ENCODE measurements around the gene ZNF668. TPM values are rescaled to one million over a fixed set of nuclear protein-coding genes. Genes with fewer than 3 reads are reported as not detected.

The ZNF668 gene
- total and polyA plus RNA-seq, 2 of the 13 experiments (the other 11 are each of a cell fraction or from before 2014, with no cell fraction given) = 3.8 to 9.8 TPM

DNA sequence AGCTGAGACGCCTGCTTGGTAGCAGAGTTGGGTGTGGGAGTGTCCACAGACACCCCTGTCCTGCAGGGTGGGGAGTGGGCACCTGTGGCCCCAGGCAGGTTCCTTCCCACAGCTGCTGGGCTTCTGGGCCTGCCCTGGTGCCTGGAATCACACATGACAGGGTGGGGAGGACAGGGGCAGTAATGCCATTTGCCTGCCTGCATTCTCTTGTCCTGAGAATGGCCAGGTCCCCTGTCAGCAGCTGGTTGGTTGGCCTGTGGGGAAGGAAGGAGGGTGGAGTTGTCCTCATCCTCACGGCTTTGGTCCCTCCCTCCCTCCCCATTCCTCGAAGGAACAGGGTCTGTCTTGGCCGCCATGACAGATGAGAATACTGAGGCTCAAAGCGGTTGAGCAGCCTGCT, 9.5 kb upstream of the ZNF668 start:
- TF ChIP-seq POLR2G (IDR thresholded peaks at IDR 0.05; ENCODE audit: low read depth, low read length) (peak; percentile 43; the same call in 1 of the 2 replicates), NRL (CRISPR knock-in tag; IDR thresholded peaks at IDR 0.05; ENCODE audit: borderline replicate concordance) (no peak)
- no peak for ATAC-seq
- 92% methylated on average over 5 of the region's 5 CpGs for WGBS (ENCODE audit: low lambda C conversion rate)
- Histone ChIP-seq H4K20me1 (ENCODE audit: insufficient read depth, low read length) (no peaks in the 10 kb centered on the region; the same call in 1 of the 2 replicates), H3K4me2 (ENCODE audit: low read depth, low read length) (no peak overlapping the region), H3K9ac (ENCODE audit: insufficient read depth, low read depth, low read length) (no peak overlapping the region), H3K27ac (ENCODE audit: extremely low read length, insufficient read depth, low read length) (no peak overlapping the region), H3K36me3 (replicated peaks in 1 of 2; ENCODE audit: control insufficient read depth in 1 of 2, insufficient read depth in 2 of 2, low read length in 2 of 2) (peaks cover 18 to 27% of the 10 kb centered on the region in 2 experiments), H3K4me3 (replicated peaks in 1 of 3; ENCODE audit: insufficient read depth in 1 of 3, low read depth in 2 of 3, low read length in 3 of 3) (no peak overlapping the region), H2AFZ (ENCODE audit: low read length) (no peak overlapping the region), H3K79me2 (ENCODE audit: insufficient read depth, low read length) (no peaks in the 10 kb centered on the region), H3K27me3 (ENCODE audit: control insufficient read depth in 1 of 2, insufficient read depth in 2 of 2, low read length in 2 of 2) (no peaks in the 10 kb centered on the region), H3K9me3 (ENCODE audit: low read length) (no peaks in the 10 kb centered on the region), H3K4me1 (ENCODE audit: insufficient read depth, low read length) (no peaks in the 10 kb centered on the region)
- intact Hi-C loops (cut with micrococcal nuclease; ENCODE audit: unreplicated experiment) = no loop called here
- in situ Hi-C loops (cut with HindIII; ENCODE audit: extremely low pct_ligation_motif_present, low pct_unique_long_range_greater_than_20kb) = no loop called here
- no peak for FAIRE-seq
- POLR2A ChIA-PET = interaction anchor here (1.1 to 3.3 kb wide), 2 partner anchors 9 kb away, joined by 3 to 17 read pairs; partner anchors contain the start of genes ZNF646 and ZNF668
- CTCF ChIA-PET (ENCODE audit: low intra/inter-chr PET ratio, low total read pairs) = no interaction called here
- BruUV-seq (replicated peaks) = no TSS peak
- no peak for DNase-seq (ENCODE audit: low spot score)

DNA sequence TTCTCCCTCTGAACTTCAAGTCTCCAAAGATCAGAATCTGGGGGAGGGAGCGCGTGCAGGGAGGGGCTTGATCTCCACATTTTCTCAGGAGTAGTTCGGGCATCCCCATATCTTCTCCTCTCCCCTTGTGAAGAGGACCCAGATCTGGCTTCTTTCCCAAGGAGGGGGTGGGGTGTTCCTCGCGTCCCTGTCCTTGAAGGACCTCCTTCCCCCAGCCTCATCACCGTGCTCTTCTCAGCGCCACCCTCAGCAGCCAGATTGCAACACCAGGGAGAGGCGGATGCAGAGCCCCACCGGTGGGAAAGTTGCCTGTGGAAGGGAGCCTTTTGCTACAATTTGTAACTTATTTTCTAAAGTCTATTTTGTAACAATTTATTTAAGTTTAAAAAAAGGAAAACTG, 9.0 kb upstream of the ZNF668 start:
- Histone ChIP-seq H3K9ac (ENCODE audit: insufficient read depth, low read depth, low read length) (no peak overlapping the region), H4K20me1 (ENCODE audit: insufficient read depth, low read length) (no peaks in the 10 kb centered on the region; the same call in 1 of the 2 replicates), H3K79me2 (ENCODE audit: insufficient read depth, low read length) (no peaks in the 10 kb centered on the region), H3K4me3 (replicated peaks in 1 of 3; ENCODE audit: insufficient read depth in 1 of 3, low read depth in 2 of 3, low read length in 3 of 3) (no peak overlapping the region), H3K27me3 (ENCODE audit: control insufficient read depth in 1 of 2, insufficient read depth in 2 of 2, low read length in 2 of 2) (no peaks in the 10 kb centered on the region), H3K9me3 (ENCODE audit: low read length) (no peaks in the 10 kb centered on the region), H3K4me2 (ENCODE audit: low read depth, low read length) (no peak overlapping the region), H3K27ac (ENCODE audit: extremely low read length, insufficient read depth, low read length) (no peak overlapping the region), H3K36me3 (replicated peaks in 1 of 2; ENCODE audit: control insufficient read depth in 1 of 2, insufficient read depth in 2 of 2, low read length in 2 of 2) (peaks cover 20 to 31% of the 10 kb centered on the region in 2 experiments), H3K4me1 (ENCODE audit: insufficient read depth, low read length) (no peaks in the 10 kb centered on the region), H2AFZ (ENCODE audit: low read length) (no peak overlapping the region)
- CTCF ChIA-PET (ENCODE audit: low intra/inter-chr PET ratio, low total read pairs) = no interaction called here
- no peak for ATAC-seq
- in situ Hi-C loops (cut with HindIII; ENCODE audit: extremely low pct_ligation_motif_present, low pct_unique_long_range_greater_than_20kb) (no loop called here), intact Hi-C loops (cut with micrococcal nuclease; ENCODE audit: unreplicated experiment) (no loop called here)
- POLR2A ChIA-PET = no interaction called here
- peak; percentile 22 for TF ChIP-seq RBM22 (optimal IDR thresholded peaks at IDR 0.05; ENCODE audit: low read length)
- TF ChIP-seq SP5 (CRISPR knock-in tag; IDR thresholded peaks at IDR 0.05; ENCODE audit: borderline replicate concordance, low read depth) = no peak
- BruUV-seq (replicated peaks) = no TSS peak
- WGBS (ENCODE audit: low lambda C conversion rate) = 93% methylated on average over 9 of the region's 9 CpGs
- DNase-seq (ENCODE audit: low spot score) = no peak
- FAIRE-seq = no peak

Data from HepG2 (cell line).